Vagina (tissue), 2 donors: ENCODE data around the gene TMPRSS2.

ENCODE experiments used
- POLR2A ChIP-seq, 2 donors: fragments of 450-650 bp; IDR thresholded peaks; one replicate each; pipeline ENCODE4 v1.6.1; 2017; ENCODE audit warnings: antibody characterized with exemption in 2 of 2, mild to moderate bottlenecking in 2 of 2, moderate library complexity in 2 of 2
- POLR2AphosphoS5 ChIP-seq, 2 donors: sonication (generic); formaldehyde crosslinking; IDR thresholded peaks; one replicate each; pipeline ENCODE4 v1.9.0; 2017; ENCODE audit warnings: antibody characterized with exemption in 2 of 2, mild to moderate bottlenecking in 2 of 2, low read depth in 1 of 2; ENCODE audit not compliant: insufficient read depth in 1 of 2
- TF ChIP-seq, protein P1 (sequence below), 3 experiments: fragments of 450-650 bp in 2 of 3; fragments of 200-600 bp in 1 of 3; sonication (generic) in 1 of 3; IDR thresholded peaks; one replicate each; pipeline ENCODE4 v1.5.1; 2017 to 2019; ENCODE audit warnings: antibody characterized with exemption in 3 of 3, mild to moderate bottlenecking in 2 of 3, moderate library complexity in 2 of 3

DNA sequence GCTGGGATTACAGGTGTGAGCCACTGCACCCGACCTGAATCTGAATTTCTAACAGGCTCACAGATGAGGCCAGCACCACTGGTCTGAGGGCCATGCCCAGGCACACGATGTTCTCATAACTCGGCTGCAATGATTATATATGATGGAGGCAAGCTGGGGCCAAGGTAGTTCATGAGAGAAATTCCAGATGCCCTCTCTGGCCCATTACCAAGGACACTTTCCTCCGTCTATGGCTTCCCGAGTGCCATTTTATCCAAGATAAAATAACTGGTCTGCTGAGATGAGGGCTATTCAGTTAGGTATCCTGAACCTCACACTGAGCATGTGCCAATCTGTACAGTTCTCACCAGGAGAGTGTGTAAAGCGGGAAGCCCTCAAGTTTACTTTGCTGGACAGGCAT is 16.5 kb downstream of the TMPRSS2 start:
- TF ChIP-seq POLR2AphosphoS5 (IDR thresholded peaks at IDR 0.05; ENCODE audit: insufficient read depth in 1 of 2, low read depth in 1 of 2) (no peak), POLR2A (IDR thresholded peaks at IDR 0.05) (no peak)
- TF ChIP-seq, protein P1, sequence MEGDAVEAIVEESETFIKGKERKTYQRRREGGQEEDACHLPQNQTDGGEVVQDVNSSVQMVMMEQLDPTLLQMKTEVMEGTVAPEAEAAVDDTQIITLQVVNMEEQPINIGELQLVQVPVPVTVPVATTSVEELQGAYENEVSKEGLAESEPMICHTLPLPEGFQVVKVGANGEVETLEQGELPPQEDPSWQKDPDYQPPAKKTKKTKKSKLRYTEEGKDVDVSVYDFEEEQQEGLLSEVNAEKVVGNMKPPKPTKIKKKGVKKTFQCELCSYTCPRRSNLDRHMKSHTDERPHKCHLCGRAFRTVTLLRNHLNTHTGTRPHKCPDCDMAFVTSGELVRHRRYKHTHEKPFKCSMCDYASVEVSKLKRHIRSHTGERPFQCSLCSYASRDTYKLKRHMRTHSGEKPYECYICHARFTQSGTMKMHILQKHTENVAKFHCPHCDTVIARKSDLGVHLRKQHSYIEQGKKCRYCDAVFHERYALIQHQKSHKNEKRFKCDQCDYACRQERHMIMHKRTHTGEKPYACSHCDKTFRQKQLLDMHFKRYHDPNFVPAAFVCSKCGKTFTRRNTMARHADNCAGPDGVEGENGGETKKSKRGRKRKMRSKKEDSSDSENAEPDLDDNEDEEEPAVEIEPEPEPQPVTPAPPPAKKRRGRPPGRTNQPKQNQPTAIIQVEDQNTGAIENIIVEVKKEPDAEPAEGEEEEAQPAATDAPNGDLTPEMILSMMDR (IDR thresholded peaks at IDR 0.05): no peak
